GM10266 (cell line): Measurements from ENCODE around the gene ATAD1.

ENCODE experiments used
- DNase-seq: peaks from one replicate; pipeline ENCODE4 v3.0.0; 2012; ENCODE audit errors: extremely low spot score
- TF ChIP-seq, protein P1 (sequence below): IDR thresholded peaks from 2 replicates; pipeline ENCODE4 v1.5.1; 2012; ENCODE audit warnings: mild to moderate bottlenecking, low read depth; ENCODE audit not compliant: control insufficient read depth, insufficient read depth; ENCODE audit errors: missing control alignments

ATAD1 gene

DNA sequence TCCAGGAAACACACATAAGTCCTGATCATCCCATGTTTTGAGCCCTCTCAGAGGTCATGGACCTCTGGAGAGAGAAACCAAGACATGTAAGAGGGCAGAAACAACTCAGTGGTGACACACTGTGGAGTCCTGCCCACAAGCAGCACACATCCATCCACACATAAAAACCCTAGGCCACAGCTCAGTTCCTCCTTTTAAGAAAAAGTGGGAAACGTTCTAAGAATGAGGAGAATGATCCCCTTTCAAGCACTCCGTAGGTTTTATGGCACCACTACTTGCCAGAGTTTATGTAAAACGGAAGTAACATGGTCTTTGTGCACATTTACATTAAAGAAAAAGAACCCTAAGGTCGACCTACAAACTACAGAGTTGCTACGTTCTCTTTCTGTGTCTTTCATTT, 19.9 kb downstream of the ATAD1 start:
- DNase-seq: no peak
- TF ChIP-seq, protein P1, sequence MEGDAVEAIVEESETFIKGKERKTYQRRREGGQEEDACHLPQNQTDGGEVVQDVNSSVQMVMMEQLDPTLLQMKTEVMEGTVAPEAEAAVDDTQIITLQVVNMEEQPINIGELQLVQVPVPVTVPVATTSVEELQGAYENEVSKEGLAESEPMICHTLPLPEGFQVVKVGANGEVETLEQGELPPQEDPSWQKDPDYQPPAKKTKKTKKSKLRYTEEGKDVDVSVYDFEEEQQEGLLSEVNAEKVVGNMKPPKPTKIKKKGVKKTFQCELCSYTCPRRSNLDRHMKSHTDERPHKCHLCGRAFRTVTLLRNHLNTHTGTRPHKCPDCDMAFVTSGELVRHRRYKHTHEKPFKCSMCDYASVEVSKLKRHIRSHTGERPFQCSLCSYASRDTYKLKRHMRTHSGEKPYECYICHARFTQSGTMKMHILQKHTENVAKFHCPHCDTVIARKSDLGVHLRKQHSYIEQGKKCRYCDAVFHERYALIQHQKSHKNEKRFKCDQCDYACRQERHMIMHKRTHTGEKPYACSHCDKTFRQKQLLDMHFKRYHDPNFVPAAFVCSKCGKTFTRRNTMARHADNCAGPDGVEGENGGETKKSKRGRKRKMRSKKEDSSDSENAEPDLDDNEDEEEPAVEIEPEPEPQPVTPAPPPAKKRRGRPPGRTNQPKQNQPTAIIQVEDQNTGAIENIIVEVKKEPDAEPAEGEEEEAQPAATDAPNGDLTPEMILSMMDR: no peak

DNA sequence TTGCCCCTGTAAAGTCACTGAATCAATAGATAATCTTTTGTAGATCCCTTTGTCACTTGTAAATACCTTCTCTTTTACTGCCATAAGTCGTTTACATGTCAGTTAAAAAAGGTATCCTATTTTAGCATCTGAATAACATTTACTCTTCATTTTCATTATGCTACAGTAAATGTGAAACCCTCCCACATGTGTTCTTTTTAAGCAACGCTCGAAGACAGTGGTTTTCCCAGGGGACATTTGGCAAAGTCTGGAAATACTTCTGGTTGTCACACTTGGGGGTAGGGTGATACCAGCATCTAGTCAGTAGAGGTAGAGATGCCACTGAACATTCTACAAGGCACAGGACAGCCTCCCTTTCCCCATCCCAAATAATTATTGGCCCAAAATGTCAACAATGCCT, 23.7 kb downstream of the ATAD1 start:
- DNase-seq: peak; percentile 20
- TF ChIP-seq, protein P1: no peak

DNA sequence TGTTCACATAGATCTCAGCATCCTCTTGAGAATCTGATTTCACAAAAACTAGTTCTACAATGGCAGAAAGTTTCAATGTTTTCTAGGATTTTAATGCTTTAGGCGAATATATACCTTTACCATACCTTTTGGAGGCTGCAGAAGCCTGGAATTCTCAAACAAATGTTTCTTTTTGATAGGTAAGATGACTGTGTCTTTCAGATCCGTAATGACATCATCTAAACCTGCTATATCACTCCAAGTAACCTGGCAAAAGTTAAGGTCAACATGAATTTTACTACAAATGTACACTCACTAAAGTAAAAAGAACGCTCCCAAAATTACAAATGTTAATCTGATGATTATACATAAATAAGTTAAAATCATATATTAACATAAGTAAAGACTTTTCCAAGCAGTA, 27.8 kb downstream of the ATAD1 start:
- no peak for DNase-seq
- TF ChIP-seq, protein P1: no peak

DNA sequence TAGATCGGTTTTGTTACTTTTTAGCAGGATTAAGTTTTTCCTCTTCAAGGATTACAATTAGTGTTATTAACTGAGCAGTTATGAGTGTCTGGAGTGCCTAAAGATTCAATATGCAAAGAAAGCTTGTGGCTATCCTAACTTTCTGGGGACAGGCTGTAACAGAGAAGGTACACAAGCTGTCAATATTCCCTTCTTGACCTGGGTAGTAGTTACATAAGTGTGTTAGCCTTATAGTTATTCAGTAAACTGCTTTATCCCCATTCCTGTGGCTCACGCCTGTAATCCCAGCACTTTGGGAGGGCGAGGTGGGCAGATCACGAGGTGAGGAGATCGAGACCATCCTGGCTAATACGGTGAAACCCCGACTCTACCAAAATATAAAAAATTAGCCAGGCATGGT, 31.6 kb downstream of the ATAD1 start:
- TF ChIP-seq, protein P1: no peak
- DNase-seq: no peak

DNA sequence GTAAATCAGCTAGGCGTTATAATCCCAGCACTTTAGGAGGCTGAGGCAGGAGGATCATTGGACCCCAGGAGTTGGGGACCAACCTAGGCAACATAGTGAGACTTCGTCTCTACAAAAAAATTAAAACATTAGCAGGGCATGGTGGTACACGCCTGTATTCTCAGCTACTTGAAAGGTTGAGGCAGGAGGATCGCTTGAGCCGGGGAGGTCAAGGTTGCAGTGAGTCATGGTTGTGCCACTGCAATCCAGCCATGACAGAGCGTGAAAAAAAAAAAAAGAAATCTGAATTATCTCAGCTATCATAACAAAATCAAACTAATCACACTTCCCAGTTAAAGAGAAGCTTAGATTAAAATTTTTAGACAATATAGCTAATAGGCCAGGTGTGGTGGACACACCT, 35.3 kb downstream of the ATAD1 start:
- DNase-seq: no peak
- TF ChIP-seq, protein P1: no peak

DNA sequence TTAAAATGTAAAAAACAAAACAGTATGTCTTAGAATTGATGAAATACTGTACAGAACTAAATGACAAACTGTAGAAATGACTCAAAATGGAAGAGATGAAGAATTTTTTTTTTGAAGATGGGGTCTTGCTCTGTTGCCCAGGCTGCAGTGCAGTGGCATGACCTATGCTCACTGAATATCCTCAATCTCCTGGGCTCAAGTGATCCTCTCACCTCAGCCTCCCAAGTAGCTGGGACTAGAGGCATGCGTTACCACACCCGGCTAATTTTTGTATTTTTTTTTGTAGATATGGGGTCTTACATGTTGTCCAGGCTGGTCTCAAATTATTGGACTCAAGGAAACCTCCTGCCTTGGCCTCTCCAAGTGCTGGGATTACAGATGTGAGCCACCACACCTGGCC, 36.5 kb downstream of the ATAD1 start:
- TF ChIP-seq, protein P1: no peak
- no peak for DNase-seq

DNA sequence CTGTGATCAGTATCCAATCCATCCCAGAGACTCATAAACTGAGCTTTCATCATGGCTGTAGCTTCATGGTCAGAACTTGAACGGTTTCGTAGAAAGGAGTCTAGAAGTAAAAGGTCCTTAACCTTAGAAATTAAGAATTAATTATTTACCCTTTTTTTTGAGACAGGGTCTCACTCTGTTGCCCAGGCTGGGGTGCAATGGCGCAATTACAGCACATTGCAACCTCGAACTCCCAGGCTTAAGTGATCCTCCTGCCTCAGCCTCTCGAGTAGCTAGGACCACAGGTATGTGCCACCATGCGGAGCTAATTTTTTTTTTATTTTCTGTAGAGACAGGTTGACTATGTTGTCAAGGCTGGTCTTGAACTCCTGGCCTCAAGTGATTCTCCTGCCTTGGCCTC, 41.7 kb downstream of the ATAD1 start:
- TF ChIP-seq, protein P1: no peak
- no peak for DNase-seq
